OCI-LY3 (cell line): ENCODE data around the gene SOD3.

Experiments used
- H2AFZ ChIP-seq: fragments of 200-600, 300-600 bp; shearing (Covaris generic); 2 replicates; pipeline ENCODE4 v1.6.0; 2014; ENCODE audit warnings: antibody characterized with exemption, low read depth, low read length
- H3K27ac ChIP-seq: fragments of 200-600, 300-600 bp; sonication (generic); 2 replicates; pipeline ENCODE4 v1.5.1; 2014; ENCODE audit warnings: mild to moderate bottlenecking, low read length, moderate library complexity, mixed read lengths
- H3K27me3 ChIP-seq: fragments of 200-600, 300-600 bp; sonication (generic); 2 replicates; pipeline ENCODE4 v1.6.1; 2014; ENCODE audit warnings: low read depth, low read length, mixed read lengths
- H3K36me3 ChIP-seq: fragments of 200-600, 300-600 bp; sonication (generic); replicated peaks from 2 replicates; pipeline ENCODE3; 2014; ENCODE audit warnings: low read depth, low read length, mixed read lengths
- H3K4me1 ChIP-seq: fragments of 300-600, 200-600 bp; sonication (generic); 2 replicates; pipeline ENCODE4 v1.6.1; 2014; ENCODE audit warnings: low read length, mixed read lengths
- H3K4me2 ChIP-seq: fragments of 200-600, 300-600 bp; sonication (generic); 2 replicates; pipeline ENCODE4 v1.6.1; 2014; ENCODE audit warnings: low read length, mixed read lengths
- H3K4me3 ChIP-seq: fragments of 300-600, 200-600 bp; sonication (generic); 2 replicates; pipeline ENCODE4 v1.5.1; 2014; ENCODE audit warnings: antibody characterized with exemption, mild to moderate bottlenecking, low read length, moderate library complexity
- H3K79me2 ChIP-seq: fragments of 300-600, 200-600 bp; shearing (Covaris generic); 2 replicates; pipeline ENCODE4 v1.6.1; 2014; ENCODE audit warnings: mild to moderate bottlenecking, low read length, mixed read lengths
- H3K9ac ChIP-seq: fragments of 300-600, 200-600 bp; shearing (Covaris generic); 2 replicates; pipeline ENCODE4 v1.6.0; 2014; ENCODE audit warnings: mild to moderate bottlenecking, low read length, moderate library complexity
- H3K9me3 ChIP-seq: fragments of 200-600, 300-600 bp; shearing (Covaris generic); 2 replicates; pipeline ENCODE4 v1.6.1; 2014; ENCODE audit warnings: low read length, mixed read lengths; ENCODE audit not compliant: insufficient read depth
- H4K20me1 ChIP-seq: fragments of 200-600, 300-600 bp; sonication (generic); 2 replicates; pipeline ENCODE4 v1.6.1; 2016; ENCODE audit warnings: low read length, mixed read lengths; ENCODE audit not compliant: insufficient read depth
- CTCF ChIP-seq: fragments of 200-600, 300-600 bp; sonication (generic); IDR thresholded peaks from 2 replicates; pipeline ENCODE4 v1.5.1; 2014; ENCODE audit warnings: antibody characterized with exemption, low read length, low read depth
- EZH2phosphoT487 ChIP-seq: fragments of 200-600 bp; shearing (Covaris generic); IDR thresholded peaks from 2 replicates; pipeline ENCODE4 v1.6.1; 2018; ENCODE audit warnings: antibody characterized with exemption, mixed run types, low read depth

SOD3 gene

DNA sequence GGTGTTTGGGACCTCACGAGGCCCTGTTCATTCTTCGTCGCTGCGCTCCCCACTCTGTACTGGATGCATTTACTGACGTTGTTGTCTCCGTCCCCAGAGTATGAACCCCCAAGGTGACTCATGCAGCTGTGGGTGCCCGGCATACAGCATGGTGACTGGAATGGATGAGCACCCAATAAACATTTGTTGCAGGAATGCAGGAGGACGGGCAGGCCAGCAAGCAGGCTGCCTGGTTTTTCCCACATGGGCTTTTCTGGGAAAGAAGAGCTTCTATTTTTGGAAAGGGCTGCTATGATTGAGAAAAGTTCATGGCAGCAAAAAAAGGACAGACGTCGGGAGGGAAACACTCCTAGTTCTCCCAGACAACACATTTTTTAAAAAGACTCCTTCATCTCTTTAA is 893 bp upstream of the SOD3 start:
- Histone ChIP-seq H3K27ac (no peak overlapping the region), H3K9ac (no peak overlapping the region), H4K20me1 (no peaks in the 10 kb centered on the region), H3K36me3 (no peaks in the 10 kb centered on the region), H3K27me3 (peaks cover 3% of the 10 kb centered on the region; the same call in 1 of the 2 replicates), H3K4me3 (no peak overlapping the region), H3K79me2 (no peaks in the 10 kb centered on the region), H3K4me1 (no peaks in the 10 kb centered on the region), H3K9me3 (no peaks in the 10 kb centered on the region), H2AFZ (no peak overlapping the region), H3K4me2 (no peak overlapping the region)
- TF ChIP-seq EZH2phosphoT487 (no peak), CTCF (no peak)

- Histone ChIP-seq H2AFZ (no peak overlapping the region), H3K9ac (no peak overlapping the region), H3K4me2 (no peak overlapping the region), H3K27me3 (peaks cover 3% of the 10 kb centered on the region; the same call in 1 of the 2 replicates), H3K79me2 (no peaks in the 10 kb centered on the region), H3K9me3 (no peaks in the 10 kb centered on the region), H3K4me3 (no peak overlapping the region), H4K20me1 (no peaks in the 10 kb centered on the region), H3K36me3 (no peaks in the 10 kb centered on the region), H3K27ac (no peak overlapping the region), H3K4me1 (no peaks in the 10 kb centered on the region)
- TF ChIP-seq CTCF, result no peak
Observed at GRCh38 chr4:24795666-24796381, 451 bp downstream of the SOD3 start.

DNA sequence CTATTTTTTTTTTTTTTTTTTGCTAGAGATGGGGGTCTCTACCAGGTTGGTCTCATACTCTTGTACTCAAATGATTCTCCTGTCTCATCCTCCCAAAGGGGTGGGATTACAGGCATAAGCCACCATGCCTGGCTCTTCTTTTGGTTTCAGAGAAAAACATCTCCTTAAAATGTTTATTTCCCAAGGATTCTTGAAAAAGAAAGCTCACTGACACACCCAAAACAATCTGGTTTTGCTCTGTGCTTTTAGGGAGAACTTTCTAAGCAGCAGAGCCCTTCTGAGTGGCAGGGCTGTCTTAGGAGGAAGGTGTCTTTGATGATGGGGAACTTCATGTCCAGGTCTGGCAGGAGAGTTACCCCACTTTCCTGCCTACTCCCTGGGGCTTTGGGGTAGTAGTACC is 1.2 kb downstream of the SOD3 start:
- H3K9me3 ChIP-seq, result no peaks in the 10 kb centered on the region
- no peaks in the 10 kb centered on the region for H3K36me3 ChIP-seq
- no peak overlapping the region for H3K27ac ChIP-seq
- H4K20me1 ChIP-seq, result no peaks in the 10 kb centered on the region
- H3K4me3 ChIP-seq, result no peak overlapping the region
- no peak overlapping the region for H2AFZ ChIP-seq
- no peak overlapping the region for H3K4me2 ChIP-seq
- H3K79me2 ChIP-seq, result no peaks in the 10 kb centered on the region
- TF ChIP-seq CTCF (no peak), EZH2phosphoT487 (no peak)
- no peak overlapping the region for H3K9ac ChIP-seq
- no peaks in the 10 kb centered on the region for H3K4me1 ChIP-seq
- H3K27me3 ChIP-seq, result peaks cover 3% of the 10 kb centered on the region; the same call in 1 of the 2 replicates

DNA sequence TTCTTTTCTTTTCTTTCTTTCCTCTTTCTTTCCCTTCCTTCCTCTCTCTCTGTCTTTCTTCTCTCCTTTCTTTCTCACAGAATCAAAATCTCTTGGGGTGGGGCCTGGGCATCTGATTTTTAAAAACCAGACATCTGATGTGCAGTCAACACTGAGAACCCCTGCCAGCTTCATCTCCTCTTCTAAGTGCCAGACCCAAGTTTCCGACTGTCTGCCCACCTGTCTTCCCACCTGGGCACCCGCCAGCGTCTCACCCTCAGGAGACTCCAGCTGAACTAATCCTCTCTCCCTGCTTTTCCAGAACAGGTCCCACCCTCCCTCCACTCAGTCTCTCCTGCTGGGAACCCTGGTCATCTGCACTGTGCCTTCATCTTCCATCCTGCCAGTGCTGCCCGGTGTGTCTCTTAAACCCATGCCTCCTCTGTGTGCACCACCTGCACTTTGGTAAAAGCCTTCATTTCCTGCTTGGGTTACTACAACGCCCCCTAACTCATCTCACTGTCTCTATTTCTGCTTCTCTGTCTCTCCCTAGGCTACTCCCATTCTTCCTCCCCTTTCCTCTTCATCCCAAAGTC is 2.8 kb downstream of the SOD3 start:
- H3K4me2 ChIP-seq, result no peak overlapping the region
- H3K27me3 ChIP-seq, result peaks cover 6% of the 10 kb centered on the region; the same call in 1 of the 2 replicates
- no peaks in the 10 kb centered on the region for H3K9me3 ChIP-seq
- no peak for TF ChIP-seq CTCF
- TF ChIP-seq EZH2phosphoT487, result no peak
- no peaks in the 10 kb centered on the region for H3K4me1 ChIP-seq
- H3K36me3 ChIP-seq, result no peaks in the 10 kb centered on the region
- H2AFZ ChIP-seq, result no peak overlapping the region
- H3K79me2 ChIP-seq, result no peaks in the 10 kb centered on the region
- H3K27ac ChIP-seq, result no peak overlapping the region
- no peak overlapping the region for H3K4me3 ChIP-seq
- H3K9ac ChIP-seq, result no peak overlapping the region
- H4K20me1 ChIP-seq, result no peaks in the 10 kb centered on the region
